Suprapubic skin (tissue), 4 donors: Measurements from ENCODE around the gene HDGF. TPM values are rescaled to one million over a fixed set of nuclear protein-coding genes. Genes with fewer than 3 reads are reported as not detected.

Source experiments
- DNase-seq, 2 donors: peaks; one replicate each; pipeline ENCODE4 v3.0.0-alpha.2; 2019; ENCODE audit warnings: low spot score in 2 of 2
- H3K27ac ChIP-seq: fragments of 200-600 bp; sonication (generic); one replicate; pipeline ENCODE4 v1.5.1; 2019
- H3K27me3 ChIP-seq: fragments of 200-600 bp; sonication (generic); one replicate; pipeline ENCODE4 v1.5.1; 2019
- H3K36me3 ChIP-seq: fragments of 200-600 bp; sonication (generic); one replicate; pipeline ENCODE4 v1.5.1; 2019
- H3K4me1 ChIP-seq: fragments of 200-600 bp; sonication (generic); one replicate; pipeline ENCODE4 v1.5.1; 2019
- H3K4me3 ChIP-seq: fragments of 200-600 bp; sonication (generic); one replicate; pipeline ENCODE4 v1.5.1; 2019; ENCODE audit warnings: mild to moderate bottlenecking
- H3K9me3 ChIP-seq: fragments of 200-600 bp; sonication (generic); one replicate; pipeline ENCODE4 v1.5.1; 2019
- EP300 ChIP-seq: sonication (generic); formaldehyde crosslinking; IDR thresholded peaks from one replicate; pipeline ENCODE4 v1.6.1; 2017; ENCODE audit warnings: antibody characterized with exemption
- POLR2A ChIP-seq, 2 donors: fragments of 450-650 bp; IDR thresholded peaks; one replicate each; pipeline ENCODE4 v1.6.1; 2017; ENCODE audit warnings: antibody characterized with exemption in 2 of 2, mild to moderate bottlenecking in 2 of 2, moderate library complexity in 2 of 2
- POLR2AphosphoS5 ChIP-seq, 3 donors: sonication (generic); formaldehyde crosslinking; IDR thresholded peaks; one replicate each; pipeline ENCODE4 v1.6.1; 2017; ENCODE audit warnings: antibody characterized with exemption in 3 of 3
- WGBS: methylation state at CpG from one replicate; pipeline ENCODE4 v1.1.5; 2018; 5-methylcytosine and 5-hydroxymethylcytosine counted together
- total RNA-seq, 4 donors: library from RNA; depleted of rRNA; stranded (reverse); fragments of >200 nt; gene quantifications; one replicate each; pipeline ENCODE4 v1.1.0, GENCODE V29; 2016
- TF ChIP-seq, protein P1 (sequence below), 2 donors: fragments of 200-600 bp in 1 of 2; fragments of 450-650 bp in 1 of 2; sonication (generic) in 1 of 2; IDR thresholded peaks; one replicate each; pipeline ENCODE4 v1.5.1; 2016 to 2019; ENCODE audit warnings: antibody characterized with exemption in 2 of 2, mild to moderate bottlenecking in 1 of 2, moderate library complexity in 1 of 2

The HDGF gene
- total RNA-seq, 4 donors from 2014 or later: 178 to 250 (median 210) TPM

DNA sequence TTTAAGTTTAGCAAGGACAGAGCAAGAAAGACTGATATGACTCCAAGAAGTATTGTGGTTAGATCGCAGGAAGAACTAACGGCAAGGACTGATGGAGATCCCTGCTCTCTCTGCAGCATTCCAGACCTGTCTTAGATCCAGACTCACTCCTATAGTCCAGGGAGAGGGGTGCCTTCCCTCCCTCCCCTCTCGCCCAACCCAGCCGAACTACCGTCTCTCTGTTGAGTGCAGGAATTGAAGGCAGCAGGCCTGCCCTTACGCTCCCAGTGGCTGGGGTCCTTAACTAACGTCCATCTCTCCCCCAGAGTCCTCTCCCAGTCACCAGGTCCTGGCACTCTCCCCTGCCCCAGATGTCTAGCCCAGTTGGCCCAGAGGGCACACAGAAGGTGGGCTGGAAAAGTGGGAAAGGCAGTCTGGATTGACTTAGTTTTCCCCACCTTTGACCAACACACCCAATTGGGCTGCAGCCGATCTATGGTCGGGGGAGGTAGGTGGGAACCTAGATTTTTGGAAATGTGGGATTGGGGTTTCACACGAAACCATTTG lies 47.2 kb downstream of the HDGF start:
- peak overlapping the region; percentile 55 for H3K4me3 ChIP-seq
- no peak for DNase-seq
- no peaks in the 10 kb centered on the region for H3K9me3 ChIP-seq
- 55% methylated on average over 10 of the region's 10 CpGs for WGBS
- H3K27ac ChIP-seq: peak overlapping the region; percentile 80
- peaks cover 8% of the 10 kb centered on the region for H3K36me3 ChIP-seq
- H3K4me1 ChIP-seq: peaks cover 64% of the 10 kb centered on the region
- no peak for TF ChIP-seq EP300
- TF ChIP-seq, protein P1, sequence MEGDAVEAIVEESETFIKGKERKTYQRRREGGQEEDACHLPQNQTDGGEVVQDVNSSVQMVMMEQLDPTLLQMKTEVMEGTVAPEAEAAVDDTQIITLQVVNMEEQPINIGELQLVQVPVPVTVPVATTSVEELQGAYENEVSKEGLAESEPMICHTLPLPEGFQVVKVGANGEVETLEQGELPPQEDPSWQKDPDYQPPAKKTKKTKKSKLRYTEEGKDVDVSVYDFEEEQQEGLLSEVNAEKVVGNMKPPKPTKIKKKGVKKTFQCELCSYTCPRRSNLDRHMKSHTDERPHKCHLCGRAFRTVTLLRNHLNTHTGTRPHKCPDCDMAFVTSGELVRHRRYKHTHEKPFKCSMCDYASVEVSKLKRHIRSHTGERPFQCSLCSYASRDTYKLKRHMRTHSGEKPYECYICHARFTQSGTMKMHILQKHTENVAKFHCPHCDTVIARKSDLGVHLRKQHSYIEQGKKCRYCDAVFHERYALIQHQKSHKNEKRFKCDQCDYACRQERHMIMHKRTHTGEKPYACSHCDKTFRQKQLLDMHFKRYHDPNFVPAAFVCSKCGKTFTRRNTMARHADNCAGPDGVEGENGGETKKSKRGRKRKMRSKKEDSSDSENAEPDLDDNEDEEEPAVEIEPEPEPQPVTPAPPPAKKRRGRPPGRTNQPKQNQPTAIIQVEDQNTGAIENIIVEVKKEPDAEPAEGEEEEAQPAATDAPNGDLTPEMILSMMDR (IDR thresholded peaks at IDR 0.05): no peak
- no peak for TF ChIP-seq POLR2AphosphoS5 (IDR thresholded peaks at IDR 0.05)
- TF ChIP-seq POLR2A (IDR thresholded peaks at IDR 0.05): no peak
- peaks cover 3% of the 10 kb centered on the region for H3K27me3 ChIP-seq

GRCh38 chr1:156703741-156704140 lies 47.7 kb downstream of the HDGF start:
- peaks cover 59% of the 10 kb centered on the region for H3K4me1 ChIP-seq
- H3K4me3 ChIP-seq: peak overlapping the region; percentile 55
- 50% methylated on average over 1 of the region's 4 CpGs for WGBS
- no peak overlapping the region for H3K27ac ChIP-seq
- peaks cover 3% of the 10 kb centered on the region for H3K27me3 ChIP-seq
- H3K36me3 ChIP-seq: peaks cover 11% of the 10 kb centered on the region
- TF ChIP-seq POLR2AphosphoS5 (IDR thresholded peaks at IDR 0.05) (no peak), EP300 (no peak), POLR2A (IDR thresholded peaks at IDR 0.05) (no peak)
- TF ChIP-seq, protein P1 (IDR thresholded peaks at IDR 0.05): no peak
- H3K9me3 ChIP-seq: no peaks in the 10 kb centered on the region
- DNase-seq: no peak

DNA sequence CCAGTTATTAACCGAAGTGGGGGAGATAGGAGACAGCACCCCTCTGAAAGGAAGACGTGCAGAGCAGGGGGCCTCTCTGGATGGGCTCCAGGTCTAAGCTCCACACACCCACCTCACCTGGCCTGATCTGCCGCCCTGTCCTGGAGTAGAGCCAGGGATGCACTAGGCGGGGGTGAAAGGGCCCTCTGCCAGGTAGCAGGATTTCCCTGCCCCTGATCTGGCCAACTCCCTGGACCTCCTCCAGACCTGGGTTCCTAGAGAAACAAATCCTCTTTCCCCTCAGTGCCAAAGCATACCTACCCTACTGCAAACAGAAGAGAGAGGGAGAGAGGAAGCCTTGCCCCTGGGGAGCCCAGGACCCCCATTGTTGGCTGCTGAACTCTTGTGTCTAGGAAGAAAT lies 48.1 kb downstream of the HDGF start:
- H3K27me3 ChIP-seq: peaks cover 3% of the 10 kb centered on the region
- TF ChIP-seq POLR2A (IDR thresholded peaks at IDR 0.05) (no peak), POLR2AphosphoS5 (IDR thresholded peaks at IDR 0.05) (no peak), EP300 (no peak)
- TF ChIP-seq, protein P1 (IDR thresholded peaks at IDR 0.05): no peak
- H3K4me3 ChIP-seq: no peak overlapping the region
- H3K27ac ChIP-seq: no peak overlapping the region
- WGBS: 32% methylated on average over 4 of the region's 4 CpGs
- H3K9me3 ChIP-seq: no peaks in the 10 kb centered on the region
- no peak for DNase-seq
- peaks cover 11% of the 10 kb centered on the region for H3K36me3 ChIP-seq
- peaks cover 54% of the 10 kb centered on the region for H3K4me1 ChIP-seq

DNA sequence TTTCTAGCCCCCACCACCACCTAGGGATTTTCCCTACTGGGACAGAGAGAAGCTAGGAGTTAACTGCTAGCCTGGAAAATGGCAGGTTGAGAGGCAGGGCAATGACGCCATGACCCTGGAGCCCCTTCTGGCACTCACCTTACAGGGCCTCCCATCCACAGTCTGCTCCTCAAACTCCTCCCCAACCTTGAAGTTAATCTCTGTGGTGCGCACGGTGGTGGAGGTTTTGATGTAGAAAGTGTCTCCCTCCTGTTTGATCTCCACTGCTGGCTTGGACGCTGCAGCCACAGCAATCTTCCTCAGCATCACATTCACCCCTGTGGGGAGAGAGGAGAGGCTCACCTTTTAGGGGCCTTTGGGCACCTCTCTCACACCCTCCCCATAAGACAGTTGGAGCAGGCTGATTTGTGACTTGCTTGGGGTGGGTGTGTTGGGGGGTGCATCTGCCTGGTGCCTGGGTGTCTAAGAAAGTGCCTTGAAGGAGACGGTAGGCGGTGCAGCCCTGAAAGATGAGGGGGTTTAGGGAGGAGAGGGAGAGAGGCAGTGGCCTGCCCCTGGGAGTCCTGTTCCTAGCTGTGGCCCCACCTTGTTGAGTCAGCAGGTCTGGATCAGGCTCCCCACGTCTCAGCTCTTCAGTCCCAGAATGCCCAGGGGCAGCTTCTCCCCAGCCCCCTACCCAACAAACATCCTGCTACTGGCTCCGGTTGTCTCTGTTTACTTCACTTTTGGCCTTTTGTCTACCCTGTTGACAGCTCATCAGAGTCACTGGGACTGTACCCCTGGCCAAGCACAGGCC lies 50.5 kb downstream of the HDGF start:
- peaks cover 30% of the 10 kb centered on the region for H3K4me1 ChIP-seq
- H3K27ac ChIP-seq: no peak overlapping the region
- no peaks in the 10 kb centered on the region for H3K9me3 ChIP-seq
- DNase-seq: no peak
- H3K36me3 ChIP-seq: peaks cover 11% of the 10 kb centered on the region
- H3K27me3 ChIP-seq: peaks cover 3% of the 10 kb centered on the region
- TF ChIP-seq POLR2A (IDR thresholded peaks at IDR 0.05): no peak
- TF ChIP-seq POLR2AphosphoS5 (IDR thresholded peaks at IDR 0.05): no peak
- TF ChIP-seq EP300: no peak
- TF ChIP-seq, protein P1 (IDR thresholded peaks at IDR 0.05): no peak
- WGBS: 64% methylated on average over 8 of the region's 8 CpGs
- H3K4me3 ChIP-seq: no peak overlapping the region

DNA sequence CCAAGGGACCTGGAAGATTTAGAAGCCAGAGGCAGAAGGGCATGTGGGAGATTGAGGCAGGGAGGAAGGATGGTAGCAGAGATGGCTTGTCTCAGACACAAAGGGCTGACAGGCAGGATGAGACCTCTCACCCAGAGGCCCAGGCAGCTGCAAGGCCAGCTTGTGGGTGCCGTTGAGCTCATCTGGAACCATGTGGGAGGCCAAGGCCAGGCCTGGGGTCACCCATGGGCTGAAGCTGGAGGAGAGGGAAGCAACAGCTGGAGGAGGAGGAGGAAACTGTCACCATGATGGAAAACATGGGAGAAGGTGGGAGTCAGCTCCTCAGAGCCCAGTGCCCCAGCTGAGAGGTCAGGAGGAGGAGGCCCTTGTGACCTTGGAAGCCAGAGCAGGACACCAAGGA lies 52.5 kb downstream of the HDGF start:
- Histone ChIP-seq H3K36me3 (peaks cover 11% of the 10 kb centered on the region), H3K4me3 (no peak overlapping the region), H3K27ac (no peak overlapping the region), H3K9me3 (no peaks in the 10 kb centered on the region), H3K4me1 (peaks cover 20% of the 10 kb centered on the region), H3K27me3 (no peaks in the 10 kb centered on the region)
- no peak for DNase-seq
- WGBS: 57% methylated on average over 1 of the region's 1 CpG
- TF ChIP-seq, protein P1 (IDR thresholded peaks at IDR 0.05): no peak
- TF ChIP-seq EP300: no peak
- no peak for TF ChIP-seq POLR2A (IDR thresholded peaks at IDR 0.05)
- no peak for TF ChIP-seq POLR2AphosphoS5 (IDR thresholded peaks at IDR 0.05)
